Loucy (cell line): ENCODE data around the gene GNPAT.

Experiments
- H2AFZ ChIP-seq: fragments of 200-600 bp; sonication (generic); 2 replicates; pipeline ENCODE4 v1.6.0; 2016; ENCODE audit warnings: antibody characterized with exemption, mild to moderate bottlenecking, low read length, moderate library complexity
- H3F3A ChIP-seq: fragments of 200-600 bp; 2 replicates; pipeline ENCODE4 v1.6.0; 2016; ENCODE audit warnings: antibody characterized with exemption, low read depth, mild to moderate bottlenecking
- H3K27me3 ChIP-seq: fragments of 200-600 bp; sonication (generic); 2 replicates; pipeline ENCODE4 v1.6.1; 2014; ENCODE audit warnings: low read length, mild to moderate bottlenecking; ENCODE audit not compliant: insufficient read depth, poor library complexity, severe bottlenecking
- H3K36me3 ChIP-seq: fragments of 200-600 bp; sonication (generic); 2 replicates; pipeline ENCODE4 v1.6.1; 2016; ENCODE audit warnings: low read length; ENCODE audit not compliant: insufficient read depth
- H3K4me1 ChIP-seq: fragments of 200-600 bp; sonication (generic); 2 replicates; pipeline ENCODE4 v1.5.1; 2014; ENCODE audit warnings: low read length, mild to moderate bottlenecking; ENCODE audit not compliant: insufficient read depth, poor library complexity, severe bottlenecking
- H3K4me2 ChIP-seq: fragments of 200-600 bp; sonication (generic); 2 replicates; pipeline ENCODE4 v1.6.0; 2014; ENCODE audit warnings: antibody characterized with exemption, low read length, low read depth, mild to moderate bottlenecking; ENCODE audit not compliant: poor library complexity, severe bottlenecking
- H3K4me3 ChIP-seq: fragments of 200-600 bp; sonication (generic); 2 replicates; pipeline ENCODE4 v1.5.1; 2014; ENCODE audit warnings: low read length, mild to moderate bottlenecking, mixed read lengths; ENCODE audit not compliant: poor library complexity, severe bottlenecking
- H3K79me2 ChIP-seq: fragments of 200-600 bp; sonication (generic); 2 replicates; pipeline ENCODE4 v1.6.1; 2014; ENCODE audit warnings: low read length; ENCODE audit not compliant: insufficient read depth
- H3K9ac ChIP-seq: fragments of 200-600 bp; sonication (generic); 2 replicates; pipeline ENCODE4 v1.6.0; 2014; ENCODE audit warnings: mild to moderate bottlenecking, low read depth, low read length, moderate library complexity; ENCODE audit not compliant: poor library complexity, severe bottlenecking
- H3K9me2 ChIP-seq: fragments of 200-600 bp; sonication (generic); replicated peaks from 2 replicates; pipeline ENCODE4 v1.6.1; 2016; ENCODE audit warnings: low read depth, low read length, mixed read lengths
- H3K9me3 ChIP-seq: fragments of 200-600 bp; sonication (generic); 2 replicates; pipeline ENCODE4 v1.6.1; 2014; ENCODE audit warnings: mild to moderate bottlenecking, antibody characterized with exemption, low read length, low read depth; ENCODE audit not compliant: insufficient read depth
- H4K20me1 ChIP-seq: fragments of 200-600 bp; sonication (generic); 2 replicates; pipeline ENCODE4 v1.6.0; 2014; ENCODE audit warnings: antibody characterized with exemption, low read length, mild to moderate bottlenecking; ENCODE audit not compliant: insufficient read depth, poor library complexity, severe bottlenecking
- EZH2phosphoT487 ChIP-seq: fragments of 200-600 bp; IDR thresholded peaks from 2 replicates; pipeline ENCODE4 v1.6.1; 2018; ENCODE audit warnings: antibody characterized with exemption, mild to moderate bottlenecking, moderate library complexity, borderline replicate concordance
- TF ChIP-seq, protein P1 (sequence below): fragments of 200-600 bp; sonication (generic); conservative IDR thresholded peaks from 2 replicates; pipeline ENCODE4 v1.5.1; 2014; ENCODE audit warnings: mild to moderate bottlenecking, antibody characterized with exemption, low read length

GNPAT gene

DNA sequence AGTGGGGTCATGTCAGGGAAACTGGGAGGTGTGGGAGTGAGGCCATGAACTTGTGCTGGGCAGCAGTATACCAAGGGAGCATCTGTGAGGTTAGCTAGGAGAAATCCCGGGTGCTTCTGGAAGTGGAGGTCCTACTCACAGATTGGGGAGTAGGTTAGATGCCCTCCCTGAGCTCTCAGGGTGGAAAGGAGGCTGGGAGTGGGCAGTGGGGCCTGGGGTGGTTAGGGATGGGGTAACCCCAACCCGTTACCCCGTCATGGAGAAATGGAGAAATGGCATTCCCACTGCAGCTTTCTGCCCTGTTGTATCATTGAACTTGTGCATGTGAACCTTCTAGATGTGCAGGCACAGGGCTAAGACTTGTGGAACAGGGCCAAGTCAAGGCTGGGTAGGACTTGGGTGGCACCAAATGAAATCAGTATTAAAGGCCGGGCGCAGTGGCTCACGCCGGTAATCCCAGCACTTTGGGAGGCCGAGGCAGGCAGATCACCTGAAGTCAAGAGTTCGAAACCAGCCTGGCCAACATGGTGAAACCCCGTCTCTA is 69.5 kb downstream of the GNPAT start:
- no peaks in the 10 kb centered on the region for H3K9me3 ChIP-seq
- H3K9ac ChIP-seq: no peak overlapping the region
- no peaks in the 10 kb centered on the region for H3K36me3 ChIP-seq
- no peak overlapping the region for H3K4me3 ChIP-seq
- TF ChIP-seq EZH2phosphoT487: no peak
- TF ChIP-seq, protein P1, sequence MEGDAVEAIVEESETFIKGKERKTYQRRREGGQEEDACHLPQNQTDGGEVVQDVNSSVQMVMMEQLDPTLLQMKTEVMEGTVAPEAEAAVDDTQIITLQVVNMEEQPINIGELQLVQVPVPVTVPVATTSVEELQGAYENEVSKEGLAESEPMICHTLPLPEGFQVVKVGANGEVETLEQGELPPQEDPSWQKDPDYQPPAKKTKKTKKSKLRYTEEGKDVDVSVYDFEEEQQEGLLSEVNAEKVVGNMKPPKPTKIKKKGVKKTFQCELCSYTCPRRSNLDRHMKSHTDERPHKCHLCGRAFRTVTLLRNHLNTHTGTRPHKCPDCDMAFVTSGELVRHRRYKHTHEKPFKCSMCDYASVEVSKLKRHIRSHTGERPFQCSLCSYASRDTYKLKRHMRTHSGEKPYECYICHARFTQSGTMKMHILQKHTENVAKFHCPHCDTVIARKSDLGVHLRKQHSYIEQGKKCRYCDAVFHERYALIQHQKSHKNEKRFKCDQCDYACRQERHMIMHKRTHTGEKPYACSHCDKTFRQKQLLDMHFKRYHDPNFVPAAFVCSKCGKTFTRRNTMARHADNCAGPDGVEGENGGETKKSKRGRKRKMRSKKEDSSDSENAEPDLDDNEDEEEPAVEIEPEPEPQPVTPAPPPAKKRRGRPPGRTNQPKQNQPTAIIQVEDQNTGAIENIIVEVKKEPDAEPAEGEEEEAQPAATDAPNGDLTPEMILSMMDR: no peak
- H3K4me1 ChIP-seq: no peaks in the 10 kb centered on the region
- H4K20me1 ChIP-seq: no peaks in the 10 kb centered on the region
- H3K4me2 ChIP-seq: no peak overlapping the region
- H3F3A ChIP-seq: no peaks in the 10 kb centered on the region
- no peaks in the 10 kb centered on the region for H3K79me2 ChIP-seq
- no peaks in the 10 kb centered on the region for H3K9me2 ChIP-seq
- H2AFZ ChIP-seq: no peak overlapping the region
- no peaks in the 10 kb centered on the region for H3K27me3 ChIP-seq

DNA sequence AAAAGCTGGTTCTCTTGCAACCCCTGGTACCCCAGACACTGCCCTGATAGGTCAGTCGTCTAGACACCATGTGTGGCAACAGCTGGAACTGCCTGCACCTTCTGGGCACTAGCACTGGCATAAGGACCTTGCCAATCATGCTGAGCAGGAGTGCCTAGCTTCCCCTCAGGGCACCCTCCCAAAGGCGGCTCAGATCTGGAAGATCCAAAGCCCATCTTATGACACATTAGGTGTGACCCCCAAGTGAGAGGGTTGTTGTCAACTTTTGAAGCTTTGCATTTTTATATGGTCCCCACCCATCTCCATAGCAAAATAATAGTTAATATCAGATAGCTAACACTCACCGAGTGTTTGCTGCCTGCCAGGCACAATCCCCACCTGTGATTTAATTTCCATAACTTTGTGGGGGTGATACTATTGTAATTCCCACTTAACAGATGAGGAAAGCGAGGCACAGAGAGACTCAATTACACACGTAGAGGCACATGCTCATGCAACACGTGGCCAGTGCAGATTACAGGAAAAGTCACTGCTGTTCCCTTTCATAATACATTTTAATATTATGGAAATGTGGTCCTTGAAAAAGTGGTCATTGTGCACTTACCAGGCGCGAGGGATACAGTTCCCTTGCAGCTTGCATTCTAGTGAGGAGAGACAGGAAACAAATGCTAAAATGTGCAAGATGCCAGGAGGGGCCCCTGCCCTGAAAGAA is 70.9 kb downstream of the GNPAT start:
- H3K9me2 ChIP-seq: no peaks in the 10 kb centered on the region
- no peak overlapping the region for H3K4me3 ChIP-seq
- no peaks in the 10 kb centered on the region for H3K27me3 ChIP-seq
- H3K9me3 ChIP-seq: no peaks in the 10 kb centered on the region
- TF ChIP-seq EZH2phosphoT487: no peak
- TF ChIP-seq, protein P1: no peak
- H2AFZ ChIP-seq: no peak overlapping the region
- no peaks in the 10 kb centered on the region for H3F3A ChIP-seq
- H3K79me2 ChIP-seq: no peaks in the 10 kb centered on the region
- H3K36me3 ChIP-seq: no peaks in the 10 kb centered on the region
- no peak overlapping the region for H3K4me2 ChIP-seq
- no peaks in the 10 kb centered on the region for H4K20me1 ChIP-seq
- H3K9ac ChIP-seq: no peak overlapping the region
- no peaks in the 10 kb centered on the region for H3K4me1 ChIP-seq

DNA sequence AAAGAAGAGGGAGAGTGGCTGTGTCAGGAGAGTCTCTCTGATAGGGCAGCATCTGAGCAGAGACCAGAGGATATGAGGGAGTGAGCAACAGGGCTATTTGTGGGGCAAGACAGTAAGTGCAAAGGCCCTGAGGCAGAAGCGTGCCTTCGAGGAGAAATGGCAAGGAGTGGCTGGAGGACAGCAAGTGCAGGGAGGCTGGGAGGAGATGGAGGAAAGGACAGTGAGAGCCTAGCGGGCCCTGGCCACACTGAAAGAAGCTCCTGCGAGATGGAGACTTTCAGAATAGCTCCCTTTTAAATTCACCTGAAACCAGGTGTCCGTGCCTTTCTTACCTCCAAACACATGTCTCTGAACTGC is 71.4 kb downstream of the GNPAT start:
- H4K20me1 ChIP-seq: no peaks in the 10 kb centered on the region
- no peaks in the 10 kb centered on the region for H3K36me3 ChIP-seq
- H3K79me2 ChIP-seq: no peaks in the 10 kb centered on the region
- no peak overlapping the region for H2AFZ ChIP-seq
- H3K4me1 ChIP-seq: no peaks in the 10 kb centered on the region
- H3K4me3 ChIP-seq: no peak overlapping the region
- H3F3A ChIP-seq: no peaks in the 10 kb centered on the region
- no peaks in the 10 kb centered on the region for H3K9me2 ChIP-seq
- TF ChIP-seq, protein P1: no peak
- no peak for TF ChIP-seq EZH2phosphoT487
- no peak overlapping the region for H3K4me2 ChIP-seq
- no peak overlapping the region for H3K9ac ChIP-seq
- no peaks in the 10 kb centered on the region for H3K27me3 ChIP-seq
- no peaks in the 10 kb centered on the region for H3K9me3 ChIP-seq
